SK-N-MC (cell line): Measurements from ENCODE around the gene RPL10.
"Not testable (repeated sequence)": the region's sequence is repeated elsewhere in the genome, so short reads cannot be mapped to it uniquely, and the experiment has no call there.

Experiments used
- DNase-seq: peaks from one replicate; pipeline ENCODE4 v3.0.0-alpha.2; 2011; ENCODE audit warnings: low read depth, low spot score
- H3K27ac ChIP-seq: fragments of 200-600 bp; sonication (generic); 2 replicates; pipeline ENCODE4 v1.5.1; 2016; ENCODE audit warnings: mixed run types
- H3K36me3 ChIP-seq: fragments of 200-600 bp; sonication (generic); 2 replicates; pipeline ENCODE4 v1.6.1; 2017; ENCODE audit warnings: antibody characterized with exemption, low read length, mixed read lengths; ENCODE audit not compliant: insufficient read depth
- H3K4me3 ChIP-seq: fragments of 200-600 bp; sonication (generic); 2 replicates; pipeline ENCODE4 v1.5.1; 2016
- H3K9ac ChIP-seq: fragments of 200-600 bp; sonication (generic); 2 replicates; pipeline ENCODE4 v1.8.0; 2017; ENCODE audit warnings: mixed run types, mixed read lengths; ENCODE audit not compliant: insufficient read length
- H3K9me3 ChIP-seq: fragments of 200-600 bp; sonication (generic); 2 replicates; pipeline ENCODE4 v1.6.1; 2017; ENCODE audit warnings: low read depth, mild to moderate bottlenecking, antibody characterized with exemption, low read length, moderate library complexity, mixed read lengths
- EZH2 ChIP-seq: fragments of 200-600 bp; sonication (generic); IDR thresholded peaks from one replicate; pipeline ENCODE4 v1.6.1; 2017; ENCODE audit warnings: antibody characterized with exemption
- FOXP2 ChIP-seq: optimal IDR thresholded peaks from 2 replicates; pipeline ENCODE3; 2011; ENCODE audit warnings: mild to moderate bottlenecking, moderate library complexity; ENCODE audit not compliant: insufficient read depth; ENCODE audit errors: extremely low read length, control extremely low read depth
- POLR2AphosphoS5 ChIP-seq: IDR thresholded peaks from 2 replicates; pipeline ENCODE4 v1.6.1; 2012; ENCODE audit warnings: mild to moderate bottlenecking, low read depth, low read length, borderline replicate concordance

The RPL10 gene

DNA sequence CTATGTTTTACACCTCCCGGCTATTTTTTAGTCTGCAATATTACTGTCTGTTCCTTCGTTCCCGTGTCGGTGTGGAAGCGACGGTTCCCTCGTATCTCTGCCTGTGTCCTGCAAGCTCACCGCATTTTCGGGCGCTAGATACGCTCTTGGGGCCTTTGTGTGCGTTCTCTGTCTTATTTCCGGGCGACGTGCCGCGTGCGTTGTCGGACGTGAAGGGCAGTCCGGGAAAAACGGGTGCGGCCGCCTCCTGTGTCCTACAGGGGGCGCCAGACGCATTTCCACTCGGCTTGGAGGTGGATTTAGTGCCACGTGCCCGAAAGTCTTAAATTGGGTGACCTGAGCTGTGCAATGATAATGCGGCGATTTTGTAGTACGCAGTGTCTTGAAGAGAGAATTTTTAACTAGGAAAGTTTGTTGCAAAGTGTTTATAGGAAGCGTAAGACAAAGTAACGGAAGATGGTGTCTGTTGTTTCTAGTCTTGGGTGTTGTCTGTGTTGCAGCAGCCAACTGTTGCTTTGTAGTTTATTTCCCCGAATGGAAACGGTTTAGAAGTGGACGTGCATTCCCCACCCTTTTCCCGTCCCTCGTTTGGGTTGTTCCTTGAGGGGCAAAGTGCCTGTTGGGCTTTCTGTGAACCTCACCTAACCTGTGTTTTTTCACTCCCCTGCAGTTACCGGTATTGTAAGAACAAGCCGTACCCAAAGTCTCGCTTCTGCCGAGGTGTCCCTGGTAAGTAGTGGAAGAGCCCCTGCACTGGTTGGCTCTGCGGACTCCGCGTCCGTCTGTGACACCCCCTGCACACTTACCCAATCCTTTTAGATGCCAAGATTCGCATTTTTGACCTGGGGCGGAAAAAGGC, 720 bp downstream of the RPL10 start:
- DNase-seq = peak; percentile 48
- Histone ChIP-seq H3K36me3 (peaks cover 26% of the 10 kb centered on the region), H3K4me3 (peak overlapping the region; percentile 94), H3K27ac (peak overlapping the region; percentile 98), H3K9me3 (no peaks in the 10 kb centered on the region), H3K9ac (peak overlapping the region; percentile 100)
- TF ChIP-seq FOXP2 (no peak), EZH2 (no peak), POLR2AphosphoS5 (peak; percentile 4; the same call in 1 of the 2 replicates)

- peak overlapping the region; percentile 100 for H3K9ac ChIP-seq
- TF ChIP-seq POLR2AphosphoS5 = 0 out of 2 replicates have a peak, but pooled peaks have one; percentile 4
- TF ChIP-seq FOXP2 = no peak
- TF ChIP-seq EZH2 = no peak
Observed at GRCh38 chrX:154399527-154400368, 1.6 kb downstream of the RPL10 start.

GRCh38 chrX:154400369-154400817, 2.2 kb downstream of the RPL10 start:
- not testable (repeated sequence) for DNase-seq, H3K27ac ChIP-seq, H3K9ac ChIP-seq, H3K9me3 ChIP-seq
- Histone ChIP-seq H3K4me3 (peak overlapping the region; percentile 94), H3K36me3 (peaks cover 26% of the 10 kb centered on the region)

More at GRCh38 chrX:154399527-154400368, 1.6 kb downstream of the RPL10 start:
- H3K4me3 ChIP-seq = peak overlapping the region; percentile 94
- DNase-seq = no peak
- H3K9me3 ChIP-seq = no peaks in the 10 kb centered on the region
- peaks cover 26% of the 10 kb centered on the region for H3K36me3 ChIP-seq
- peak overlapping the region; percentile 98 for H3K27ac ChIP-seq

DNA sequence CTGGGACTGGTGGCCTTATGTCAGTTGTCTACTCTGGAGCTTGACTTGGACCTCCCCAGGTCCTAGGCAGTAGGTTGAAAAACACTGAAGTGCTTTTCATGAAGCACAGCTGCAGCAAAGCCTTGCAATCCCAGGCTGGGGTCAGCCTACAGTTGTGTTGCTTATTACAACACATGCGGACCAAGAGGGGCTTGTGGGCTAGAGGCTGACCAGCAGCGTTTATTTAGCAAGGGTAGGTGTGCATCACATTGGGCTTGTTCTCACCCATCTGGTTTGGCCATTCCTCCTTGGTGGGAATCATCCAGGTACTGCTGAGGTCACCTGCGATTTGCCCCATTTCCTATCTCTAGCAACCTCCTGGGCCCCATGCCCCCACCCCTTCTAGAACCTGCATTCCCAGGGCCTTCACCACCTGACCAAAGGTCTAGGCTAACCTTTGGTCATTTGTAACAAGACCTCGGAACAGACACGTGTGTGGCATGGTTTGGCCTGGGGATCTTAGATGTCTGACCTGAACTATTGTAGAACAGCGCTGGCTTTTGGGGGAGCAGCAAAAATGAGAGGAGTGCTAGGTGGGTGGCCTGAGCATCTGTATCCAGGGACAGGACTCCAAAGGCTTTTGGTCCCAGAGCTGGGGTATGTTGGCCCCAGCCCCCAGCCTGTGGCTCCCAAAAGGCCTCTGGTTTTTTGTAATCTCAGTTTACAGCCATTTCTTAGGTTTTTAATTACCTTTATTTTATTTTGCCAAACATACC, 3.0 kb downstream of the RPL10 start:
- Histone ChIP-seq H3K4me3 (no peak overlapping the region), H3K9me3 (no peaks in the 10 kb centered on the region), H3K9ac (no peak overlapping the region), H3K36me3 (peaks cover 26% of the 10 kb centered on the region), H3K27ac (no peak overlapping the region)
- no peak for DNase-seq
- peak; percentile 76 for TF ChIP-seq POLR2AphosphoS5
- no peak for TF ChIP-seq EZH2

DNA sequence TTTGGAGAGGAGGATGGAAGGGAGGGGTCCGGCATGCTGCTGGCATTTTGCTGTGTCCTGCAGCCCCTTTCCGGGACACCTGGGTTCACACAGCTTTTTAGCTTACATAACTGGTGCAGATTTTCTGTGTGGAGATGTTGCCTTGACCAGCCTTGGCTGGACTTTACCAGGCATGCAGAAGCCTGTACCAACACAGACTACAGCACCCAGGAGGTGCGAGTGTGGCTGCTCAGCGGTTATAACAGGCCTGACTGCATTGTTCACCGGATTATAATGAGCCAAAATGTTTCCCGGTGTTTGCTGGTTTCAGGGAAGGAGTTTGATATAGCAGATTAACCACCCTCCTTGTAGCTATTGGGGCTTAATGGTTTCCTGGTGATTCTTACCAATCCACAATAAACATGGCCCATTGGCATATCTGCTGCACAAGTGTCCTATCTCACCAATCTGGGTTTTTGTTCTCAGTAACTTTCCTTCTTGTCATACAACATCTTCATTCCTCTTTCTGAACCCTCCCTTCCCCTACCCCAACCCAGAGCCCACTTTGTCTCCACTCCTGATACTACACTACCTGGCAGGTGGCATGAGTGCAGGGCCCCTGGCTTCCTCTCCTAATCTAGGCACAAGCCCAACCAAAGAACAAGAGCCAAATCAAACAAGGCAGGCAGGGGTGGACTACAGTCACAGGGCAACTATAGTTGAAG, 3.9 kb downstream of the RPL10 start:
- TF ChIP-seq FOXP2 = no peak
- no peak for TF ChIP-seq EZH2
- no peak; the same call in 1 of the 2 replicates for TF ChIP-seq POLR2AphosphoS5
- Histone ChIP-seq H3K36me3 (peaks cover 26% of the 10 kb centered on the region), H3K9ac (no peak overlapping the region), H3K9me3 (no peaks in the 10 kb centered on the region), H3K4me3 (no peak overlapping the region), H3K27ac (peak overlapping the region; percentile 57)
- no peak for DNase-seq

GRCh38 chrX:154402622-154403127, 4.5 kb downstream of the RPL10 start:
- Histone ChIP-seq H3K9me3 (no peaks in the 10 kb centered on the region), H3K27ac (peak overlapping the region; percentile 57; the same call in 1 of the 2 replicates), H3K4me3 (no peak overlapping the region), H3K9ac (no peak overlapping the region), H3K36me3 (peaks cover 26% of the 10 kb centered on the region)
- TF ChIP-seq FOXP2 = no peak
- TF ChIP-seq POLR2AphosphoS5 = no peak
- TF ChIP-seq EZH2 = no peak
- no peak for DNase-seq

DNA sequence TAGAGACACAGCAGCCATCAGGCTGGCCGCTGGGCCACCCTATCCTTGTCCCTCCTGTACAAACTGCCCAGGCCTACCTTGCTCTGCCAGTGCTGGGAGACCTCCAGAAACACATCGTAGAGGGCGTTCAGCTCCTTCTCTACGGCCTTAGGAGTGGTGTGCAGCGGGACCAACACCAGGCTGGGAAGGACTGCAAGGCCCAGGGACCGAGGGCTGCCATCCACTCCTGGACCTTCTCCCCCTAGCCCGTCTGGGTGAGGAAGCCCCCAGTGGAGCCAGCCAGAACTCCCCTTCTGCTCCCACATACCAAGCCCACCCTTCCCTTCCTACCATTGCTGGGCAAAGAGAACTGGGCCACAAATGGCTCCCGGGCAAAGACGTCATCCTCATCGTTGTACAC, 5.0 kb downstream of the RPL10 start:
- no peak overlapping the region for H3K27ac ChIP-seq
- no peak for DNase-seq
- H3K9me3 ChIP-seq = no peaks in the 10 kb centered on the region
- H3K4me3 ChIP-seq = no peak overlapping the region
- H3K9ac ChIP-seq = no peak overlapping the region
- no peak for TF ChIP-seq EZH2
- no peak for TF ChIP-seq POLR2AphosphoS5
- TF ChIP-seq FOXP2 = no peak
- H3K36me3 ChIP-seq = peaks cover 26% of the 10 kb centered on the region
